Activated CD4-positive, alpha-beta T cell treated with anti-CD3 and anti-CD28 coated beads for 4 hours (primary cell): Measurements from ENCODE around the gene ZSCAN30.

ENCODE experiments used
- DNase-seq, 2 donors: peaks; one replicate each; pipeline ENCODE4 v3.0.0-alpha.2; 2020

The ZSCAN30 gene

DNA sequence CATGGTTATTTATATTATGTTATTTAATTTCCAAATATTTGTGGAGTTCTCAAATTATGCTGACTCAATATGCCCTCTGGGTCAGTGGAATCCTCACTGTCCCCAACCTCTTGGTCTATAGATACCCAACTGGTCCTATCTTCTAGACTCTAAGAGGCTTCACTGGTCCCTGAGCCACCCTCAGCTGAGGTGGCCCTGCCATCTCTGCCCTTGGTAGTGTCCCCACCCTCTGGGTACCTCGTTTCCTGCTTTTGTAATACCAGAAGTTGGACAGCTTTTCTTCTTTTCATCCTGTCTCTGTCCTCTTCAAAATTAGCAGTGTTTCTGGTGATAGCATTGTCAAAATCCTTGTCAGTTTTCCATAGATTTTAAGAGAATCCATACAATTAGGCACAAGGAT lies 11.9 kb downstream of the ZSCAN30 start:
- no peak for DNase-seq

GRCh38 chr18:35277633-35278032 lies 12.4 kb downstream of the ZSCAN30 start:
- DNase-seq: no peak

- DNase-seq: no peak
Observed at GRCh38 chr18:35276267-35276666, 13.8 kb downstream of the ZSCAN30 start.

GRCh38 chr18:35271656-35272055 lies 18.4 kb downstream of the ZSCAN30 start:
- DNase-seq: no peak

GRCh38 chr18:35268821-35269220 lies 21.2 kb downstream of the ZSCAN30 start:
- no peak for DNase-seq

- DNase-seq: peak in 1 of 2 donors; percentile 10
Observed at GRCh38 chr18:35267809-35268208, 22.2 kb downstream of the ZSCAN30 start.

DNA sequence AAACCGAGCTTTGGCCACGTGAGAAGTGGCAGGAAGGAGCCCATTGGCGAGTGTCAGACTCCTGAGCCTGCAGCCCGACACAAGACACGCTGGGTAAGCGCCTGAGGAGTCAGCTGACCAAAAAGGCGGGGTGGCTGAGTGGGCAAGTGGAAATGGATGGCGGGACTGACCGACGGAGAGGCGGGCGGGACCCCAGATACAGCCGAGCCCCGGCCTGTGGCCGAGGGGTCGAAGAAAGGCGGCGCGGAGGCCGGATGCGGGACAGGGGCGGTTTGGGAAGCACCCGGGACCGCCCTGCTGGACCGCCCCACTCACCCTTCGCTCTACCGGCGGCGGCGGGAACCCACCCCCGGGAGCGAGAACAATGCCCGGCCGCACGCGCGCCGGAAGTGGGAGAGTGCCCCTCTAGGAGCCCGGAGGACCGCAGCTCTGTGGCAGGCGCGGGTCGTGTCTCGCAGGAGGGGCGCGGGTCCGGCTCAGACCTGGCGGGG lies 22.8 kb downstream of the ZSCAN30 start:
- DNase-seq: peak; percentile 67 to 68

DNA sequence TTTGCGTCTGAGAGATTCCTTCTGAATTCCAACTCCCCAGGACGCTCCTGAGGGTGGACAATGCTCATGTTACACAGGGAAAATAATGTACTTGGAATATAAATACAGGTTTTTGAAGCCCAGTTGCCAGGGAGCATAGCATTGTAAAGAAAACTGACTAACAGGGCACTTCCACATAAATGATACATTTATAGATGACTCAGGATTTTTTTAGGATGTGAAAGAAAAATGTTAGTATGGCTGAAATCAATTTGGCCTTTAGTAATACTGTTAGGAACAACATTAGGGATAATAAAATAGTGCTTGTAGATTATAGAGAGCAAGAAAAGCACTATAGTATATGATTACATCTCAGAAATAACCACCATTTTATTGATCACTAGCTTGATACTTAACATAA lies 25.6 kb downstream of the ZSCAN30 start:
- DNase-seq: no peak

GRCh38 chr18:35256947-35257346 lies 33.1 kb downstream of the ZSCAN30 start:
- DNase-seq: no peak

GRCh38 chr18:35253655-35254287 lies 36.3 kb downstream of the ZSCAN30 start:
- DNase-seq: no peak

GRCh38 chr18:35252466-35252865 lies 37.6 kb downstream of the ZSCAN30 start:
- DNase-seq: no peak

DNA sequence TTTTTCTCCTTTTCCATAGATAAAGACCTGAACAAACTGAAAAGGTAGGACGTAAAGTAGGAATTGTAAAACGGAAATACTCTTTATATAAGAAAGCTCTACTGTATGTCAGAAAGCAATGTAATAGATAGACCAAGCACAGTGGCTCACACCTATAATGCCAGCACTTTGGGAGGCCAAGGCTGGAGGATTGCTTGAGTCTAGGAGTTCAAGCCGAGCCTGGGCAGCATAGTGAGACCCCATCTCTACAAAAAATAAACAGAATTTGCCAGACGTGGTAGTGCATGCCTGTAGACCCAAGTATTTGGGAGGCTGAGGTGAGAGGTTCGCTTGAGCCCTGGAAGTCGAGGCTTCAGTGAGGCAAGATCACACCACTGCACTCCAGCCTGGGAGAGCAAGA lies 41.6 kb downstream of the ZSCAN30 start:
- no peak for DNase-seq

GRCh38 chr18:35247412-35248249 lies 42.4 kb downstream of the ZSCAN30 start:
- DNase-seq: no peak

DNA sequence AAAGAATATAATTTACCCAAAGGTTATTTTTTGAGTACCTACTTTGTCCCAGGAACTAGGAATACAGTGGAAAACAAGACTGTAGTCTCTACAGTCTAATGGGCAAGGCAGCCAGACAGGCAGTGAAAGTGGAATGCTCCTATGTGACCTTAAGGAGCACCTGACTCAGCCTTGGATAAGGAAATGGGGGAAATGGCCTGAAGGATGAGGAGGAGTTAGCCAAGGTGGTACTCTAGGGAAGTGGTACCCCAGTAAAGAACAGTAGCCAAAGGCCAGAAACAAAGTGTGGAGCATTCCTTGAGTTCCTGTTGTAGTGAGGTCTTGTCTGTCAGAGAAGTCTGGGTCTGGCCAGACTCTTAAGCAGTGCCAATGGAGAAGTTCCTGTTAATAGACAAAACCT lies 43.2 kb downstream of the ZSCAN30 start:
- DNase-seq: no peak

- no peak for DNase-seq
Observed at GRCh38 chr18:35245719-35246317, 44.2 kb downstream of the ZSCAN30 start.

GRCh38 chr18:35244671-35245070 lies 45.4 kb downstream of the ZSCAN30 start:
- no peak for DNase-seq

DNA sequence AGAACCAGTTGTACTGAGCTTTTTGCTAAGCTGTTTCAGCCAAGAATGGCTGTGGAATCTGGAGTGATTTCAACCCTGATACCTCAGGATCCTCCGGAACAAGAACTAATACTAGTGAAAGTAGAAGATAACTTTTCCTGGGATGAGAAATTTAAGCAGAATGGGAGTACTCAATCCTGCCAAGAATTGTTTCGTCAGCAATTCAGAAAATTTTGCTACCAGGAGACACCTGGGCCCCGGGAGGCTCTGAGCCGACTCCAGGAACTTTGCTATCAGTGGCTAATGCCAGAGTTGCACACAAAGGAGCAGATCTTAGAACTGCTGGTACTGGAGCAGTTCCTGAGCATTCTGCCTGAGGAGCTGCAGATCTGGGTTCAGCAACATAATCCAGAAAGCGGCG lies 47.6 kb downstream of the ZSCAN30 start:
- DNase-seq: no peak

- no peak for DNase-seq
Observed at GRCh38 chr18:35241448-35241804, 48.6 kb downstream of the ZSCAN30 start.

DNA sequence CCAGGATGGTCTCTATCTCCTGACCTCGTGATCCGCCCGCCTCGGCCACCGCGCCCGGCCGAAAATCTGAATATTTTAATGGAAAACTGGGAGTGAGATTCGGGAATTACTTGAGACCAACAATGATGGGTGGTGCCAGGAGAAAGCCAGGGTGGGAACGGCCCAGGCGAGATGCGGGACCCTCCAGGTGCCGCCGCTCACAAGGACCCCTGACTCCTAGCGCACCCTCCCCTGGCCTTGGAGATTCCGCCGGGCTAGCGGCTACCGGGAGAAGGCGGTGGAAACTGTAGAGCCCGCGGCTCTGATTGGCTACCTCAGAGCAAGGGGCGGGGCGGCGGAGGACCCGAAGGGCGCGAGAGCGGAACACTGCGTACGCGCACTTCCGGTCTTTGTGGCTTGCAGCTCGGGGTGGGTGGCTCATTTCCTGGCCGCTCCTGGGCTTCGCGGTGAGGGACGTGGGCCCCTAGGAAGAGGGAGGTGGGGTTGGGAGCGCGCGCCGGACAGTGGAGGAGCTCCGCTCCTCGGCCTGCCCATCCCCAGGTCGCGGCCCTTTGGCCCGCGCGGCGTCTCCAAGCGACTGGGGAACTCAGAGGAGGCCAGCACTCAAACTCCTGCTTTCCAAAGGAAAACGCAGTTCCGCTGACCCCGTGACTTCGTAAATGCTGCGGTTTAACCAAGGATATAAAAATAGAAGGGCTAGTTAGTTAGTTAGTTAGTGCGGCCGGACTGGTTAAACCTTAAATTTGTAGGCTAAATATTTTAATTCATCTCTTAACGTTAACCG lies 49.2 kb downstream of the ZSCAN30 start, which contains the start of gene ZNF397:
Gene ZNF397 (plus strand): TSS at position 371 of the 784 bp plus-strand sequence. CDS start 1,437 bp downstream, outside the sequence.
- peak; percentile 95 to 96 for DNase-seq

- no peak for DNase-seq
Observed at GRCh38 chr18:35239314-35239713, 50.7 kb downstream of the ZSCAN30 start.

GRCh38 chr18:35236571-35237363 lies 53.3 kb downstream of the ZSCAN30 start:
- no peak for DNase-seq

- peak; percentile 70 to 80 for DNase-seq
Observed at GRCh38 chr18:35231052-35231451, 59.0 kb downstream of the ZSCAN30 start.
